B cell (primary cell): ENCODE measurements around the gene PSTPIP1.

Experiments used
- EZH2 ChIP-seq: IDR thresholded peaks from 2 replicates; pipeline ENCODE4 v1.6.1; 2012; ENCODE audit warnings: borderline replicate concordance, low read depth, mild to moderate bottlenecking, moderate library complexity, low read length; ENCODE audit not compliant: insufficient read depth, poor library complexity, severe bottlenecking
- TF ChIP-seq, protein P1 (sequence below): fragments of 200-600 bp; IDR thresholded peaks from one replicate; pipeline ENCODE4 v1.8.0; 2022; ENCODE audit warnings: antibody characterized with exemption, mild to moderate bottlenecking

DNA sequence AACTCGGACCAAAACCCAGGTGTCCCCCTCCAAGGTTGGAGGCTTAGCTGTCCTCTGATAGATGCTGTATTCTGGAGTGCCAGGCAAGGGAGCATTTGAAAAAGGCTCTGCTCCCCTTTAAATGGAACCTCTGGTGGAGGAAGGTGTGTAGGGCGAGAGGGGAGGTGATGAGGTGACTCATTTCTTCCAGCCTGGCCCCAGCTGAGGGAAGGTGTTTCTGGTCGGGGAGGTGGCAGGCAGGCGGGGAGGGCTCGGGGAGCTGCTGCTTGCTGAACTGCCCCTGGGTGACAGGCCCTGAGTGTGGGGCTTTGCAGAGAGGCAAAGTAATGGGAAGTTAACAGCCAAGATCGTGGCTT lies 18.8 kb downstream of the PSTPIP1 start:
- TF ChIP-seq, protein P1, sequence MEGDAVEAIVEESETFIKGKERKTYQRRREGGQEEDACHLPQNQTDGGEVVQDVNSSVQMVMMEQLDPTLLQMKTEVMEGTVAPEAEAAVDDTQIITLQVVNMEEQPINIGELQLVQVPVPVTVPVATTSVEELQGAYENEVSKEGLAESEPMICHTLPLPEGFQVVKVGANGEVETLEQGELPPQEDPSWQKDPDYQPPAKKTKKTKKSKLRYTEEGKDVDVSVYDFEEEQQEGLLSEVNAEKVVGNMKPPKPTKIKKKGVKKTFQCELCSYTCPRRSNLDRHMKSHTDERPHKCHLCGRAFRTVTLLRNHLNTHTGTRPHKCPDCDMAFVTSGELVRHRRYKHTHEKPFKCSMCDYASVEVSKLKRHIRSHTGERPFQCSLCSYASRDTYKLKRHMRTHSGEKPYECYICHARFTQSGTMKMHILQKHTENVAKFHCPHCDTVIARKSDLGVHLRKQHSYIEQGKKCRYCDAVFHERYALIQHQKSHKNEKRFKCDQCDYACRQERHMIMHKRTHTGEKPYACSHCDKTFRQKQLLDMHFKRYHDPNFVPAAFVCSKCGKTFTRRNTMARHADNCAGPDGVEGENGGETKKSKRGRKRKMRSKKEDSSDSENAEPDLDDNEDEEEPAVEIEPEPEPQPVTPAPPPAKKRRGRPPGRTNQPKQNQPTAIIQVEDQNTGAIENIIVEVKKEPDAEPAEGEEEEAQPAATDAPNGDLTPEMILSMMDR, result no peak
- TF ChIP-seq EZH2, result no peak
